ENCODE results near the gene ADAMTSL2. TPM values are rescaled to one million over a fixed set of nuclear protein-coding genes. Genes with fewer than 3 reads are reported as not detected.

The ADAMTSL2 gene
- total and polyA plus RNA-seq, 12 donors, result 1.00 to 138 (median 56.8) TPM

DNA sequence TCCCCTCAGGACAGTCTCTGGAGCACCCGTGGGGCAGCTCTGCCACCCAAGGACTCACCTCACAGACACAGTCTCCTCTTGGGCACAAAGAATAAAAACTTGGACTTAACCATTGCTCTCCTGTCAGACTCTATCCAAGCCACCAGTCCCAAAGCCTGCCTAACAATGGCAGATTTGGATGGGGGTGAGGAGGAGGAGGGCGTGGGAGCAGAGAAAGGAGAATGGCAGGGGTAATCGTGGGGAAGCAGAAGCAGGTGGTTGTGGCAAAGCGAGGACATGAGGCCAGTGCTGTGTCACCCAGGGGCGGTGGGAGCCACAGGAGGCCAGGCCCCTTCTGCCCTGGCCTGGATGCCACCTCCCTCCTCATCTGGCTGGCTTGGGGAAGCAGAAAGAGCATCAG lies 80.2 kb downstream of the ADAMTSL2 start:
- H3K27me3 ChIP-seq, result peaks cover 23% of the 10 kb centered on the region
- H3K27ac ChIP-seq, result no peak overlapping the region
- 50 to 74% (median 57%) methylated on average over 5 of the region's 5 CpGs for WGBS, 4 donors
- intact Hi-C loops (cut with DNase I), result no loop called here
- peaks cover 0 to under 1% of the 10 kb centered on the region in 2 donors for H3K4me1 ChIP-seq (replicated peaks in 1 of 2)
- H3K9me3 ChIP-seq (replicated peaks in 1 of 3), result no peaks in the 10 kb centered on the region
- no peaks in the 10 kb centered on the region for H3K36me3 ChIP-seq (replicated peaks in 1 of 2)
- no peak for DNase-seq
- H3K4me3 ChIP-seq, result no peak overlapping the region
- TF ChIP-seq, protein P1, sequence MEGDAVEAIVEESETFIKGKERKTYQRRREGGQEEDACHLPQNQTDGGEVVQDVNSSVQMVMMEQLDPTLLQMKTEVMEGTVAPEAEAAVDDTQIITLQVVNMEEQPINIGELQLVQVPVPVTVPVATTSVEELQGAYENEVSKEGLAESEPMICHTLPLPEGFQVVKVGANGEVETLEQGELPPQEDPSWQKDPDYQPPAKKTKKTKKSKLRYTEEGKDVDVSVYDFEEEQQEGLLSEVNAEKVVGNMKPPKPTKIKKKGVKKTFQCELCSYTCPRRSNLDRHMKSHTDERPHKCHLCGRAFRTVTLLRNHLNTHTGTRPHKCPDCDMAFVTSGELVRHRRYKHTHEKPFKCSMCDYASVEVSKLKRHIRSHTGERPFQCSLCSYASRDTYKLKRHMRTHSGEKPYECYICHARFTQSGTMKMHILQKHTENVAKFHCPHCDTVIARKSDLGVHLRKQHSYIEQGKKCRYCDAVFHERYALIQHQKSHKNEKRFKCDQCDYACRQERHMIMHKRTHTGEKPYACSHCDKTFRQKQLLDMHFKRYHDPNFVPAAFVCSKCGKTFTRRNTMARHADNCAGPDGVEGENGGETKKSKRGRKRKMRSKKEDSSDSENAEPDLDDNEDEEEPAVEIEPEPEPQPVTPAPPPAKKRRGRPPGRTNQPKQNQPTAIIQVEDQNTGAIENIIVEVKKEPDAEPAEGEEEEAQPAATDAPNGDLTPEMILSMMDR (IDR thresholded peaks at IDR 0.05), result no peak
- no peak for TF ChIP-seq POLR2A (IDR thresholded peaks at IDR 0.05)

DNA sequence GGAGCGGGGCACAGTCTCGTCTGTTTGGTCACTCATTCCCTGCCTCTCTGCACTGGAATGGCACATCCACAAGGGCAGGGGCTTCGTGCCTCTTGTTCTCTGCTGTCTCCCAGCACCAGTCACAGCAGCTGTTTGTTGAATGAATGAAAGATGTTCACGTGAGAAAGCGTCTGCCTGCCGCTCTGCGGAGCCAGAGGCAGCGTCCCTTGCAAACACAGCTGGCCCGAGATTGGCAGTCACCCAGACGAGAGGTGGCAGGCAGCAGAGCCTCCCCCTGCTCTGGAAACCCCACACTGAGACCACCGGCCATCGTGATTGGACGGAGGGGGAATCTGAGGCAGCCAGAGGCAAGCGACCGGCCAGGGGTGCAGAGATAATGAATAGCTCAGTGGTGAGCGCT lies 80.7 kb downstream of the ADAMTSL2 start:
- Histone ChIP-seq H3K27me3 (peaks cover 18% of the 10 kb centered on the region), H3K9me3 (replicated peaks in 1 of 3) (no peaks in the 10 kb centered on the region), H3K4me1 (replicated peaks in 1 of 2) (peaks cover 0 to 5% of the 10 kb centered on the region in 2 donors), H3K27ac (no peak overlapping the region), H3K4me3 (no peak overlapping the region), H3K36me3 (replicated peaks in 1 of 2) (no peaks in the 10 kb centered on the region)
- no peak for DNase-seq
- intact Hi-C loops (cut with DNase I), result no loop called here
- no peak for TF ChIP-seq POLR2A (IDR thresholded peaks at IDR 0.05)
- TF ChIP-seq, protein P1 (IDR thresholded peaks at IDR 0.05), result no peak
- WGBS, 4 donors, result 23 to 48% (median 39%) methylated on average over 7 to 16 of the region's 16 CpGs

DNA sequence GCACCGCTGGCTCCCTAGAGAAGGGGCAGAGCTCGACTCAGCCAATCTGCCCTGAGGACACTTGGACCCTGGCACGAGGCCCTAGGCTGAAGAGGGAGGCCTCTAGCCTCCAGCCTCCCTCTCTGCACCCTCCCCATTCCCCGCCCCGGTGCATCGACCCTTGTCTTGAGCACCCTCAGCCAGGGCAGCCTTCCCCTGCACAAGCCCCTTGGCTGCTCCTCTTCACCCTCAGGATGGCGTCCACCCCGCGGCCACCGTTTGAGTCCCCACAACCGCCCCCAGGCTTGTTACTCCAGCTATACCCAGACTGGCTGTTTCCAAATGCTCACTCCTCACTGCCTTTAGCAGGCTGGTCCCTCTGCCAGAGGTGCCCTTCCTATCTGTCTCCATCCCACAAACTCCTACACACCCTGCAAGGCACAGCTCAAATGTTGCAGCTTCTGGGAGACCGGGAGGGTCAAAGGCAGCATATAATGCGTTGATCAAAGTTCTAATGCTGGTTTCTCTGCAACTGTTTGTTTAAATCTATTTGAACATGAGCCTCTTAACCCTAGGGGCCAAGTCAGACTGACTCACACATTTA lies 81.2 kb downstream of the ADAMTSL2 start:
- Histone ChIP-seq H3K4me1 (replicated peaks in 1 of 2) (peaks cover 0 to 5% of the 10 kb centered on the region in 2 donors), H3K4me3 (no peak overlapping the region), H3K27me3 (peaks cover 16% of the 10 kb centered on the region), H3K36me3 (replicated peaks in 1 of 2) (no peaks in the 10 kb centered on the region), H3K27ac (no peak overlapping the region), H3K9me3 (replicated peaks in 1 of 3) (no peaks in the 10 kb centered on the region)
- no peak for DNase-seq
- intact Hi-C loops (cut with DNase I), result no loop called here
- TF ChIP-seq POLR2A (IDR thresholded peaks at IDR 0.05), result no peak
- TF ChIP-seq, protein P1 (IDR thresholded peaks at IDR 0.05), result no peak
- WGBS, 4 donors, result 66 to 78% (median 73%) methylated on average over 9 to 13 of the region's 13 CpGs

DNA sequence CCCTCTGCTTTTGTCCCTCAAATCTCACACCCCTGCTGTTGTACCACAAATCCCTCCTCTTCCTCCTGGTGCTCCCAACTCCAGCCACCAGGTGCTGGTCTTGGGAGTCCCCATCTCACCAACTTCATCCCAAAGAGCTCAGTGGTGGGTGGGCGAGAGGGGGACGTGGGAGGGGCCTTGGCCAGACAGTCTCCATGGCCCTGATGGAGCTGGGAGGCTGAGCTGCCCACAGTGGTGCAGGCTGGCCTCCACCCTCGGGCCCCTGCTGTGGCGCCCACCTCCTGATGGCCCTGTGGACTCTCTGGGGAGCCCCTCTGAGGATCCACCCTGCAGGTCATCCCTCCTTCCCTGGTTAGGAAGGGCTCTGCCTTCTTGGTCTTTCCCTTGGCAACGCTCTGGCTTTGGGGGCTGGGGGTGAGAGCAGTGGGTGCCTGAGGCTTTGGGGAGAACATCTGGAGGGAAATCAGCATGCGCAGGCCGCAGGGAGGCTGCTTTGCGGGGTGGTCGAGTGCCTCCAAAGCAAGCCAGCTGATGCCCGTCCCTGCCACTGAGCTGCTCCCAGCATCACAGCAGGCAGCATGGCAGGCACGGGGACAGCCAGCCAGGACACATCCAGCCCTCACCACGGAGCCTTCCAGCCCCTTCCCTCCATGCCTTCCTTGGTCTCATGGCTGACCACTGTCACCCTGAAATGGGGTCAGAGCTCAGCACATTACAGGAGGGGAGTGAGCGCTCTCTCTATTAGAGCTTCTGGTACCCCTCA lies 82.3 kb downstream of the ADAMTSL2 start:
- intact Hi-C loops (cut with DNase I), result no loop called here
- no peak for TF ChIP-seq POLR2A (IDR thresholded peaks at IDR 0.05)
- TF ChIP-seq, protein P1 (IDR thresholded peaks at IDR 0.05), result no peak
- no peaks in the 10 kb centered on the region for H3K36me3 ChIP-seq (replicated peaks in 1 of 2)
- H3K9me3 ChIP-seq (replicated peaks in 1 of 3), result no peaks in the 10 kb centered on the region
- H3K4me1 ChIP-seq (replicated peaks in 1 of 2), result peaks cover 0 to 5% of the 10 kb centered on the region in 2 donors
- no peak overlapping the region for H3K4me3 ChIP-seq
- H3K27me3 ChIP-seq, result peaks cover 15% of the 10 kb centered on the region
- no peak overlapping the region for H3K27ac ChIP-seq
- DNase-seq, result no peak
- 72 to 100% (median 77%) methylated on average over 1 to 13 of the region's 13 CpGs for WGBS, 4 donors
